HG03354 (cell line): Measurements from ENCODE around the gene FAM83G.

Experiments used
- ATAC-seq: cut with Tn5 transposase; IDR thresholded peaks from one replicate; pipeline ENCODE4 v1.9.1; 2021; ENCODE audit warnings: mild to moderate bottlenecking; ENCODE audit not compliant: unreplicated experiment, poor library complexity, severe bottlenecking

The FAM83G gene

DNA sequence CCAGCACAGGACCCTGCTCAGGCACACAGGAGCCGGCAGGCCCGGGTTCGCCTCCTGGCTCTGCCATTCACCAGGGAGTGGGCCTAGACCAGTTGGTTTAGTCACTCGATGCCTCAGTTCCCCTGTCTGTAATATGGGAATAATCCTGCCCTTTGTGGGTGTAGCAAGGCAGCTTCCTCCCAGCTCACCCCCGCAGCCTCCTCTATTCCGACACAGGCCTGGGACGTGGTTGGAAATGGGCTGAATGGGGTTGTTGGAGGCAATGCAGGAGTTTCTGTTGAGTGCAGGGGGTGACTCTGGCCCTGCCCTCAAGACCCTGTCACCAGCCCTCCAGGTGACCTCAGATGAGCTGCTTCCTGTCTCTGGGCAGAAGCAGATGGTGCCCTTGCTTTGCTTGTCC lies 32.8 kb downstream of the FAM83G start:
- no peak for ATAC-seq

GRCh38 chr17:18970582-18971480 lies 33.7 kb downstream of the FAM83G start:
- no peak for ATAC-seq

DNA sequence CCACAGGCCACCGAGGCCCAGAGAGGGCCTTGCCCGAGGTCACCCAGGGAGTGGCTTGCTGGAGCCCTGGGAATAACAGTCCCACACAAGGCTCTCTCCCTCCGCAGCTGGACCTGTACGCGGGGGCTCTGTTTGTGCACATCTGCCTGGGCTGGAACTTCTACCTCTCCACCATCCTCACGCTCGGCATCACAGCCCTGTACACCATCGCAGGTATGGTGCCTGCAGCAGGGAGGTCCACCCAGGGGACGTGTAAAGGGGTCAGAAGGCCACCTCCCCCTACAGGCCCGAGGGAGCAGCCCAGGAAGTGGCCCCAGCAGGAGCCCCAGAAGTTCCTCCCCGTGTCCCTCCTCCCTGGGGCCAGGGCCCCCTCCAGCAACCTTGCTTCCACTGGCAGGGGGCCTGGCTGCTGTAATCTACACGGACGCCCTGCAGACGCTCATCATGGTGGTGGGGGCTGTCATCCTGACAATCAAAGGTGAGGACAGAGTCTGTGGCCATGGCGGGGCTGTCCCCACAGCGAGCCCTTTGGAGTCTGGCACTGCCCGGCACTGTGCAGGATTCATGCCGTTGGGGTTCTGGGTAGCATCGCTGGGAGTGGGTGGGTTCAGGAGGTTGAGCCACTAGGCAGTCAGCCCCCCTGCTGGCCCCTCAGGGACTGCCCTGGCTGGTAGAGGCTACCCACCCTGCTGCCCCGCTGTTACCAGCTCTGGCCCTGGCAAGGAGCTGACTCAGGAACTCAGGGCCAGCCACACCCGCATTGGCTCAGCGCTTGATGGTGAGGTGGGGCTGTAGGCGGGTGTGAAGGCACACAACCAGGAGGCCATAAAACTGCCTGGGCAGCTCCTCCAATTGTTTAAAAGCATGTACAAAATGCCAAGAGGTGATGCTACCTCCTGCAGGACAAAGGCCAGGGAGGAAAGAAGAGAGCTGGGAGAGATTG lies 35.3 kb downstream of the FAM83G start:
- ATAC-seq, result no peak

GRCh38 chr17:18968345-18968744 lies 36.2 kb downstream of the FAM83G start:
- ATAC-seq, result no peak

GRCh38 chr17:18967916-18968315 lies 36.6 kb downstream of the FAM83G start:
- no peak for ATAC-seq

DNA sequence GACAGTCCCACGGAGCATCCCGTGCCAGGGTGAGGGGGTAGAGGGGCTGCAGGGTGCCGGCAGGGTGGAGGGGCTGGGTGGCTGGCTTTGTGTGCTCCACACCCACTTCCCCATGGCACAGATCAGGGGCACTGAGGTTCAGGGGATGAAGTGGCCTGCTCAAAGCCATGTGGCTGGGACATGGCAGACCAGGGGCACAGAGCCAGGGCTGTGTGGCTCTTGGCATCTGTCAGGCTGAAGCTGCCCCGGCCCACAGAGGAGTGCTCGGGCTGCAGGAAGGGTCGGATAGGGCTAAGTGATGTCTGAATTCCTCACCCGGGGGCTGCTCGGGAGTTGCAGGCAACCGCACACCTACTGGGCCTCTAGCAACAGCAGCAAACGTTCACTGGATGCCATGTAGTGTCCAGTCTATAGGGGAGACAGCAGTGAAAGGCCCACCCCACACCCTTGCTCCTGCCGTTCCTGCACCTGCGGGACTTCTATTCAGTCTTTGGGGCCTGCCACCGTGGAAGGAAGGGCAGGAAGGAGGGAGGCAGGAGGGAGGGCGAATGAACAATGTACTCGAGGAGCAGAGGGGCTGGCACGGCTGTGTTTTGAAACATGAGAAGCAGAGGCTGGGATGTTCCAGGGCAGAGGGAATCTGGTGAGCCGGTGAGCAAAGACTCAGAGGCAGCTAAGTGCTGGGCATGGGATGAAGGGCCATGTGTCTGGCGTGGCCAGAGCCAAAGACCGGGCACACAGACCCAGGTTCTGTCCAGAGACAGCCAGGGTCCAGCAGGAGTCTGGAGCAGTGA lies 37.5 kb downstream of the FAM83G start:
- no peak for ATAC-seq

GRCh38 chr17:18965530-18966236 lies 38.9 kb downstream of the FAM83G start:
- ATAC-seq, result no peak

GRCh38 chr17:18964550-18964949 lies 40.0 kb downstream of the FAM83G start:
- ATAC-seq, result no peak

- no peak for ATAC-seq
Observed at GRCh38 chr17:18964018-18964351, 40.6 kb downstream of the FAM83G start.

DNA sequence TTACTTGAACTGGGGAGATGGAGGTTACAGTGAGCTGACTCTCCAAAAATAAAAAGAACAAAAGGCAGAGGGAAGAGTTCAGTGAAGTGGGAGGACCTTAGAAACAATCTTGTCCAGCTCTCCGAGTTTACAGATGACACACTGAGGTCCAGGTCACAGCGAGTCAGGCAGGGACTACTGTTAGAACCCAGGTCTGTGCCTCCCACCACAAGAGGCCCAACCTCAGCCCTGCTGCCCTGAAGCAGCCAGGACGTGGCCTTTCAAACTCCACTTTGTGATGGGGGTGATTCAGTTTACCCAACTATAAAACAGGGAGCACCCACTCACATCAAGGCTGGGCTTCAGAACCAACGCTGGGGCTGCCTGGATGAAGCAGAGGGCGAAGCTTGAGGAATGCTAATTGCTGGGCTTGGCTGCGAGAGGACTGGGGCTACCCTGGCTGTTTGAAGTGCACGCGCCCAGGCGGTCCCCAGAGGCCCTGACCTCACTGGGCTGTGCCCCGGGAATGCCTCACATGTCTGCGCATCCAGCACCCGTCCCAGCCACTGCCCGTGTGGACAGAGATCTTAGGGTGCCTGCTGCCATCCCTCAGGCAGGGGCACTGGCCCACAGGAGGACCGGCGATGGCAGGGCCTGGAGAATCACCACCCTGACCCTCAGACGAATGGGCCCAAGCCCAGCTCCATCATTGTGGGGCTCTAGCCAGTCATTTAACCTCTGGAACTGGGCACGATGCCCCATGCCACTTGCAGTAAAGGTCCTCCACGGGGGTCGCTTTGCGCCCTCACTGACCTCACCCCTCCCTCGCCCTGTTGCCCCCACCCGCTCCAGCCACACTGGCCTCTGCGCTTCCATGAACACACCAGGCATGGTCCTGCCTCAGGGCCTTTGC lies 41.2 kb downstream of the FAM83G start:
- no peak for ATAC-seq

GRCh38 chr17:18962494-18962815 lies 42.1 kb downstream of the FAM83G start:
- no peak for ATAC-seq

GRCh38 chr17:18961634-18962493 lies 42.7 kb downstream of the FAM83G start:
- no peak for ATAC-seq

DNA sequence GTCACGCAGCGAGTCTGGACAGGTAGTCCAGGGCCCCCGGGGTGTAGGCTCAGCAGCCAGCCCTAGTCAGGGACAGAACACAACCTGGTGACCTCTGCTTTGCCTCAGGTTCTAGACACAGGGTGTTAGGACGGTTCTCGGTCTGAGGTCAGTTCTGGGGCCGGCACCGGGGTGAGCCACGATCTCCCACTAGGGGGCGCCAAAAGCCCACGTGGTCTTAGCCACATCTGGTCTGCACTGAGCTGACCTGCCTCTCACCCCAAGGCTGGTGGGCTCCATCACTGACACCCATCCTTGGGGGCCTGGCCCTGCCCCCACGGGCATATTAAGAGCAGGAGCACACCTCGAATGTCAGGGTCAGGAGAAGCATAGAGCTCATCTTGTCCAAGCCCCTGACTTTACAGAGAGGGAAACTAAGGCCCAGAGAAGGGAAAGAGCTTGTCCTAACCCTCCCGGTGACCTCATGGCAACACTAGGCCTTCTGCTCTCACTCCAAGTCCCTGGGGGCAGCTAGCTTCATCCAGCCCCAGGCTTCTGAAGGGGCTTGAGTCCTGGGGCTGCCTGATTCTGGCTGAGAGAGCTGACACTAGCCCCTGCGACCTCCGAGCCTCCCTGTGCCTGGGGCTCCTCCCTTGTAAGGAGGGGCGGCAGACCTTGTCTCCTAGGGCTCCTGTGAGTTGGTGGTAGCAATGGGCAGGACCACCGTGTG lies 43.6 kb downstream of the FAM83G start:
- peak; percentile 85 for ATAC-seq

DNA sequence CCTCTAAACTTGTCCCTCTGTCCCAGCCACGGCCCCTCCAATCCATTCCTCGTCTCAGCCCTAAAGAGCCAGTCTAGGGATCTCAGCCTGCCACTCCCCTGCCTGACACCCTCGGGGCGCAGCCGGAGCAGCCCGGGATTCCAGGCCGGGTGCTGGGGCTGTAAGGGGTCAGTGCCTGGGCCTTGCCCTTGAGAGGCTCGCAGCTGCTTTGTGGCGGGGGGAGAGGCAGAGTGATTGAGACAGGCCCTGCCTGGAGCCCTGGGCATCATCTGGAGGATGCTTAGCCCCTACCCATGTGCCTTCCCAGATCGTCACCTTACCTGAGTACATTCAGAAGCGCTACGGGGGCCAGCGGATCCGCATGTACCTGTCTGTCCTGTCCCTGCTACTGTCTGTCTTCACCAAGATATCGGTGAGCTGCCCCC lies 44.3 kb downstream of the FAM83G start:
- ATAC-seq, result no peak

GRCh38 chr17:18959845-18960240 lies 44.7 kb downstream of the FAM83G start:
- ATAC-seq, result no peak

DNA sequence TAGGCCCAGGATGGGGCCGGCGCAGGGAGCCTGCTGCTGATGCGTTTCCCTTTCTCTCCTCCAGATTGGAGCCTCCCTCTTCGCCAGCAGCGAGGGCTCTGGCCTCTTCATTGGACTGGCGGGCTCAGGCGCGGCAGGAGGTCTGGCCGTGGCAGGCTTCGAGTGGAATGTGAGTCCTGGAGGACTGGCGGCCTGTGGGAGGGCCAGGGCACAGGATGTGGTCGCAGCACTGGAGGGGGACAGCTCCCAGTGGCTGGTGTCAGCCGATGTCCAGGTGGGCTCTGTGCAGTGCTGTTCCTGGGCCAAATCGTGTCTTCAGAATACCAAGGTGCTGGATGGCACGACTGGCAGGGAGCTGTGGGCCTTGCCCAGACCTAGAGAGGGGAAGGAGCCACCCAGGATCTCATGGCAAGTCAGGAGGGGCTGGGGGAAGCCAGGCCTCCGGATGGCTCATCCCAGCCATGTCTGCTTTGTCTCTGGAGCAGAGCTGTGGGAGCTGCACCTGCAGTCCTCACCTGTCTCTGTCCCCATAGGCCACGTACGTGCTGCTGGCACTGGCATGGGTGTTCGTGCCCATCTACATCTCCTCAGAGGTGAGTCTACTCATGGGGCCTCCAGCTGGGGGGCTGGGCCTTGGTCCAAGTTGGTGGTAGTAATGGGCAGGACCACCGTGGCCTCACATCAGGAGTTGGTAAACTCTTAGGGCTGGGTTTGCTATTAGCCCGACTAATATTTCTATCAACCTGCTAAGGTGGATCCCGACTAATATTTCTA lies 45.3 kb downstream of the FAM83G start:
- ATAC-seq, result no peak
